ENCODE measurements around the gene PRPF4. TPM values are rescaled to one million over a fixed set of nuclear protein-coding genes. Genes with fewer than 3 reads are reported as not detected.

PRPF4 gene
- total and polyA plus RNA-seq, 2 donors (not counting 3 experiments of a cell fraction or from before 2014, with no cell fraction given) = 12.9 to 25.8 TPM

GRCh38 chr9:113246928-113247327 lies 28.5 kb upstream of the PRPF4 start:
- intact Hi-C loops (cut with micrococcal nuclease) = no loop called here
- POLR2A ChIA-PET = no interaction called here
- no peaks in the 10 kb centered on the region for H3K9me3 ChIP-seq (replicated peaks; ENCODE audit: control insufficient read depth, insufficient read depth, low read length)
- H3K27ac ChIP-seq (ENCODE audit: insufficient read depth, low read depth, low read length) = no peak overlapping the region
- H3K79me2 ChIP-seq (ENCODE audit: control insufficient read depth, insufficient read depth, low read length) = no peaks in the 10 kb centered on the region
- H3K4me1 ChIP-seq (ENCODE audit: control insufficient read depth, extremely low read depth, insufficient read depth, low read length) = no peaks in the 10 kb centered on the region
- H3K9ac ChIP-seq (replicated peaks; ENCODE audit: extremely low read depth, insufficient read depth, low read length) = no peak overlapping the region
- H3K9me1 ChIP-seq (replicated peaks; ENCODE audit: control insufficient read depth, extremely low read depth, insufficient read depth, low read length) = no peaks in the 10 kb centered on the region
- CTCF ChIA-PET = no interaction called here
- TF ChIP-seq JUN (IDR thresholded peaks at IDR 0.05; ENCODE audit: borderline replicate concordance, insufficient read depth, insufficient read length, low read depth) (no peak), MYC (IDR thresholded peaks at IDR 0.05; ENCODE audit: low read depth, low read length) (no peak), EZH2 (IDR thresholded peaks at IDR 0.05; ENCODE audit: borderline replicate concordance, low read depth, low read length, severe bottlenecking) (no peak), POLR2AphosphoS5 (IDR thresholded peaks at IDR 0.05; ENCODE audit: insufficient read depth, low read depth, low read length) (no peak), POLR2A (IDR thresholded peaks at IDR 0.05; ENCODE audit: low read depth, low read length) (no peak), GATA2 (IDR thresholded peaks at IDR 0.05; ENCODE audit: insufficient read depth, insufficient read length, low read depth, low read length) (no peak), FOS (IDR thresholded peaks at IDR 0.05; ENCODE audit: borderline replicate concordance, insufficient read depth, low read length) (no peak)
- TF ChIP-seq, protein P1, sequence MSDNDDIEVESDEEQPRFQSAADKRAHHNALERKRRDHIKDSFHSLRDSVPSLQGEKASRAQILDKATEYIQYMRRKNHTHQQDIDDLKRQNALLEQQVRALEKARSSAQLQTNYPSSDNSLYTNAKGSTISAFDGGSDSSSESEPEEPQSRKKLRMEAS (IDR thresholded peaks at IDR 0.05; ENCODE audit: insufficient read depth, insufficient read length) = no peak
- TF ChIP-seq, protein P2, sequence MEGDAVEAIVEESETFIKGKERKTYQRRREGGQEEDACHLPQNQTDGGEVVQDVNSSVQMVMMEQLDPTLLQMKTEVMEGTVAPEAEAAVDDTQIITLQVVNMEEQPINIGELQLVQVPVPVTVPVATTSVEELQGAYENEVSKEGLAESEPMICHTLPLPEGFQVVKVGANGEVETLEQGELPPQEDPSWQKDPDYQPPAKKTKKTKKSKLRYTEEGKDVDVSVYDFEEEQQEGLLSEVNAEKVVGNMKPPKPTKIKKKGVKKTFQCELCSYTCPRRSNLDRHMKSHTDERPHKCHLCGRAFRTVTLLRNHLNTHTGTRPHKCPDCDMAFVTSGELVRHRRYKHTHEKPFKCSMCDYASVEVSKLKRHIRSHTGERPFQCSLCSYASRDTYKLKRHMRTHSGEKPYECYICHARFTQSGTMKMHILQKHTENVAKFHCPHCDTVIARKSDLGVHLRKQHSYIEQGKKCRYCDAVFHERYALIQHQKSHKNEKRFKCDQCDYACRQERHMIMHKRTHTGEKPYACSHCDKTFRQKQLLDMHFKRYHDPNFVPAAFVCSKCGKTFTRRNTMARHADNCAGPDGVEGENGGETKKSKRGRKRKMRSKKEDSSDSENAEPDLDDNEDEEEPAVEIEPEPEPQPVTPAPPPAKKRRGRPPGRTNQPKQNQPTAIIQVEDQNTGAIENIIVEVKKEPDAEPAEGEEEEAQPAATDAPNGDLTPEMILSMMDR (IDR thresholded peaks at IDR 0.05; ENCODE audit: extremely low read depth in 1 of 2, insufficient read depth in 1 of 2, low read depth in 1 of 2, low read length in 2 of 2) = no peak
- dilution Hi-C loops (cut with MboI; ENCODE audit: extremely low pct_ligation_motif_present, low sequenced_read_pairs) = no loop called here
- H3K36me3 ChIP-seq (ENCODE audit: control insufficient read depth in 2 of 2, extremely low read depth in 1 of 2, insufficient read depth in 2 of 2, low read length in 2 of 2) = peaks cover 0 to 2% of the 10 kb centered on the region in 2 experiments
- no peaks in the 10 kb centered on the region for H3K27me3 ChIP-seq (ENCODE audit: control insufficient read depth in 2 of 2, insufficient read depth in 2 of 2, low read length in 2 of 2)
- H4K20me1 ChIP-seq (replicated peaks; ENCODE audit: control insufficient read depth, extremely low read depth, insufficient read depth, low read length) = no peaks in the 10 kb centered on the region
- FAIRE-seq = no peak
- no peak overlapping the region for H3K4me2 ChIP-seq (ENCODE audit: insufficient read depth, low read length)
- no peak overlapping the region for H2AFZ ChIP-seq (ENCODE audit: low read depth, low read length)
- BruUV-seq (replicated peaks) = no TSS peak
- no peak for DNase-seq (ENCODE audit: low read depth, low spot score)
- H3K4me3 ChIP-seq (replicated peaks in 1 of 3; ENCODE audit: insufficient read depth in 1 of 3, low read depth in 1 of 3, low read length in 3 of 3) = no peak overlapping the region

Data from endothelial cell of umbilical vein (primary cell).